IMR-90 (cell line): ENCODE data around the gene KIRREL1. TPM values are rescaled to one million over a fixed set of nuclear protein-coding genes. Genes with fewer than 3 reads are reported as not detected.

ENCODE experiments used
- ATAC-seq: fragments of 200-7000 bp; cut with Tn5 transposase; 2 replicates; pipeline ENCODE4 v1.9.1; 2020; ENCODE audit warnings: low read depth, mild to moderate bottlenecking, moderate library complexity
- BruUV-seq: library from RNA; stranded (reverse); fragments of 400-500 nt; replicated peaks from 2 replicates; lab custom pipeline; 2021; lab: Mats Ljungman, UMichigan
- CTCF ChIA-PET: fragments of 300-600 bp; formaldehyde crosslinking; extraction: SDS; loops from one replicate; lab custom pipeline; 2021; ENCODE audit warnings: antibody characterized with exemption; lab: Yijun Ruan, JAX
- POLR2A ChIA-PET: fragments of 300-600 bp; sonication (Branson Sonifier 250); formaldehyde crosslinking; loops from one replicate; lab custom pipeline; 2022; ENCODE audit warnings: antibody characterized with exemption; ENCODE audit not compliant: unreplicated experiment; lab: Charles Lee
- DNase-seq: peaks from one replicate; pipeline ENCODE4 v3.0.0; 2013
- H2AFZ ChIP-seq: replicated peaks from 2 replicates; pipeline ENCODE3; 2013; ENCODE audit warnings: low read length, mild to moderate bottlenecking; ENCODE audit not compliant: poor library complexity
- H2AK5ac ChIP-seq: 2 replicates; pipeline ENCODE4 v1.6.1; 2013; ENCODE audit warnings: low read depth, low read length, inconsistent platforms
- H2AK9ac ChIP-seq: replicated peaks from 2 replicates; pipeline ENCODE3; 2013; ENCODE audit warnings: mild to moderate bottlenecking, low read depth, low read length, moderate library complexity; ENCODE audit not compliant: poor library complexity
- H2BK120ac ChIP-seq: 2 replicates; pipeline ENCODE4 v1.6.1; 2013; ENCODE audit warnings: low read depth, low read length, inconsistent platforms
- H2BK15ac ChIP-seq: 3 replicates; pipeline ENCODE4 v1.6.1; 2013; ENCODE audit warnings: low read depth, low read length, inconsistent platforms
- H2BK20ac ChIP-seq: 2 replicates; pipeline ENCODE4 v1.6.1; 2013; ENCODE audit warnings: low read depth, mild to moderate bottlenecking, inconsistent platforms, low read length, moderate library complexity
- H2BK5ac ChIP-seq: 2 replicates; pipeline ENCODE4 v1.6.1; 2013; ENCODE audit warnings: mild to moderate bottlenecking, low read depth, low read length, inconsistent platforms; ENCODE audit not compliant: poor library complexity, severe bottlenecking
- H3K14ac ChIP-seq: replicated peaks from 2 replicates; pipeline ENCODE4 v1.6.1; 2013; ENCODE audit warnings: low read depth, low read length, inconsistent platforms
- H3K18ac ChIP-seq: 2 replicates; pipeline ENCODE4 v1.6.1; 2013; ENCODE audit warnings: low read depth, low read length, control low read depth
- H3K23ac ChIP-seq: 2 replicates; pipeline ENCODE4 v1.6.1; 2013; ENCODE audit warnings: low read depth, low read length, inconsistent platforms
- H3K27ac ChIP-seq: 2 replicates; pipeline ENCODE4 v1.5.1; 2013; ENCODE audit warnings: mild to moderate bottlenecking, control low read depth, low read length; ENCODE audit not compliant: insufficient read depth
- H3K27me3 ChIP-seq: 2 replicates; pipeline ENCODE4 v1.6.1; 2013; ENCODE audit warnings: low read length; ENCODE audit not compliant: control insufficient read depth, insufficient read depth
- H3K36me3 ChIP-seq: 2 replicates; pipeline ENCODE4 v1.6.1; 2013; ENCODE audit warnings: low read length, mixed read lengths; ENCODE audit not compliant: control insufficient read depth, insufficient read depth
- H3K4ac ChIP-seq: 2 replicates; pipeline ENCODE4 v1.6.1; 2013; ENCODE audit warnings: low read depth, low read length, inconsistent platforms
- H3K4me1 ChIP-seq: 2 replicates; pipeline ENCODE4 v1.6.1; 2013; ENCODE audit warnings: low read length, mixed read lengths; ENCODE audit not compliant: control insufficient read depth, insufficient read depth
- H3K4me2 ChIP-seq: 2 replicates; pipeline ENCODE4 v1.6.1; 2013; ENCODE audit warnings: low read depth, mild to moderate bottlenecking, control low read depth, low read length, moderate library complexity
- H3K4me3 ChIP-seq: 2 replicates; pipeline ENCODE4 v1.5.1; 2013; ENCODE audit warnings: low read depth, mild to moderate bottlenecking, control low read depth, low read length, moderate library complexity; ENCODE audit not compliant: insufficient read depth
- H3K56ac ChIP-seq: 2 replicates; pipeline ENCODE4 v1.6.1; 2013; ENCODE audit warnings: low read length, inconsistent platforms; ENCODE audit not compliant: insufficient read depth; ENCODE audit errors: extremely low read depth
- H3K79me1 ChIP-seq, 2 experiments: 2 replicates each; pipeline ENCODE4 v1.6.1; 2013; ENCODE audit warnings: low read length in 2 of 2, inconsistent platforms in 1 of 2, low read depth in 1 of 2
- H3K9ac ChIP-seq: 2 replicates; pipeline ENCODE4 v1.6.1; 2013; ENCODE audit warnings: low read depth, low read length, control low read depth
- H3K9me1 ChIP-seq: 2 replicates; pipeline ENCODE4 v1.6.1; 2013; ENCODE audit warnings: low read length, inconsistent platforms; ENCODE audit not compliant: insufficient read depth
- H3K9me3 ChIP-seq: 2 replicates; pipeline ENCODE4 v1.6.1; 2013; ENCODE audit warnings: low read length; ENCODE audit not compliant: control insufficient read depth, insufficient read depth
- H4K20me1 ChIP-seq: 2 replicates; pipeline ENCODE4 v1.6.1; 2013; ENCODE audit warnings: low read length, inconsistent platforms; ENCODE audit not compliant: insufficient read depth
- H4K5ac ChIP-seq: 2 replicates; pipeline ENCODE4 v1.6.1; 2013; ENCODE audit warnings: mild to moderate bottlenecking, low read depth, low read length, control low read depth
- H4K8ac ChIP-seq, 2 experiments: 2 replicates each; pipeline ENCODE4 v1.6.1; 2013; ENCODE audit warnings: low read depth in 2 of 2, low read length in 2 of 2, control low read depth in 1 of 2, inconsistent platforms in 1 of 2
- H4K91ac ChIP-seq: 2 replicates; pipeline ENCODE4 v1.6.1; 2013; ENCODE audit warnings: low read depth, low read length, inconsistent platforms; ENCODE audit not compliant: insufficient read depth
- NFE2L2 ChIP-seq: fragments of 150-350 bp; IDR thresholded peaks from 2 replicates; pipeline ENCODE4 v1.6.1; 2016; ENCODE audit warnings: low read depth, mild to moderate bottlenecking, low read length
- WGBS, 2 experiments: methylation state at CpG; one replicate each; pipeline versions ENCODE4 v1.1.5 to v1.1.7; 2013; ENCODE audit warnings: missing lambda C conversion rate in 2 of 2; ENCODE audit not compliant: insufficient read length in 1 of 2; ENCODE audit errors: extremely low coverage in 2 of 2; 5-methylcytosine and 5-hydroxymethylcytosine counted together
- dilution Hi-C: fragments of 300-500 bp; cut with HindIII; formaldehyde crosslinking; loops from one replicate; pipeline ENCODE4 v1.14.3; 2018; ENCODE audit warnings: low sequenced_read_pairs; ENCODE audit not compliant: unreplicated experiment
- in situ Hi-C: fragments of 300-500 bp; cut with MboI; formaldehyde crosslinking; loops from 3 replicates; pipeline ENCODE4 v1.14.3; 2019; ENCODE audit warnings: low sequenced_read_pairs, inconsistent platforms, mixed read lengths
- intact Hi-C: fragments of 100-400 bp; cut with micrococcal nuclease; formaldehyde crosslinking; loops from 2 replicates; pipeline ENCODE4 v1.10.0; 2022
- polyA plus RNA-seq, 3 experiments: library from polyadenylated mRNA; depleted of rRNA; stranded (reverse); fragments of >200 nt; gene quantifications; 2 replicates each; pipeline ENCODE4 v1.2.3, GENCODE V29; 2012; ENCODE audit warnings: low replicate concordance in 1 of 3
- total RNA-seq: library from RNA; depleted of rRNA; stranded (reverse); fragments of >200 nt; gene quantifications from 2 replicates; pipeline ENCODE4 v1.2.3, GENCODE V29; 2012

KIRREL1 gene
- total and polyA plus RNA-seq, 2 of the 4 experiments (the other 2 are of a cell fraction), result 58.1 to 64.7 TPM

GRCh38 chr1:158089925-158090637, 96.6 kb downstream of the KIRREL1 start:
- DNase-seq (no peak), ATAC-seq (no peak)
- no TSS peak for BruUV-seq
- Histone ChIP-seq H3K14ac (no peak overlapping the region), H2BK120ac (no peak overlapping the region), H2AK5ac (no peak overlapping the region), H3K9me3 (no peaks in the 10 kb centered on the region), H2AFZ (no peak overlapping the region), H3K23ac (no peak overlapping the region), H3K4me2 (no peak overlapping the region), H3K9ac (no peak overlapping the region), H4K20me1 (peaks cover 15% of the 10 kb centered on the region), H3K56ac (no peak overlapping the region), H2BK5ac (no peak overlapping the region), H4K91ac (no peak overlapping the region), H2BK20ac (no peak overlapping the region), H4K5ac (no peak overlapping the region), H4K8ac (no peak overlapping the region), H3K9me1 (no peaks in the 10 kb centered on the region), H3K79me1 (peaks cover 9 to 17% of the 10 kb centered on the region in 2 experiments; a peak in 3 of 4 replicates), H3K27ac (no peak overlapping the region), H3K4me1 (no peaks in the 10 kb centered on the region), H2BK15ac (no peak overlapping the region), H3K18ac (no peak overlapping the region), H3K36me3 (peaks cover 86% of the 10 kb centered on the region), H3K4me3 (no peak overlapping the region), H3K4ac (no peak overlapping the region), H3K27me3 (no peaks in the 10 kb centered on the region), H2AK9ac (peak overlapping the region; percentile 44)
- no peak for TF ChIP-seq NFE2L2
- ChIA-PET CTCF (no interaction called here), POLR2A (no interaction called here)
- dilution Hi-C loops (no loop called here), intact Hi-C loops (no loop called here), in situ Hi-C loops (loop anchor here (5.0 kb wide), 1 partner anchor 103 kb away; no protein-coding TSS in a partner anchor)
- WGBS, 2 experiments, result no CpG with 5 or more reads among the region's 9 CpGs
